Activated T-helper 1 cell treated with Interleukin-2 at 50 U/mL for 16 hours (primary cell): ENCODE measurements around the gene RAI1.

Experiments
- DNase-seq: peaks from one replicate; pipeline ENCODE4 v3.0.0-alpha.2; 2020; ENCODE audit warnings: low read depth

Gene RAI1

DNA sequence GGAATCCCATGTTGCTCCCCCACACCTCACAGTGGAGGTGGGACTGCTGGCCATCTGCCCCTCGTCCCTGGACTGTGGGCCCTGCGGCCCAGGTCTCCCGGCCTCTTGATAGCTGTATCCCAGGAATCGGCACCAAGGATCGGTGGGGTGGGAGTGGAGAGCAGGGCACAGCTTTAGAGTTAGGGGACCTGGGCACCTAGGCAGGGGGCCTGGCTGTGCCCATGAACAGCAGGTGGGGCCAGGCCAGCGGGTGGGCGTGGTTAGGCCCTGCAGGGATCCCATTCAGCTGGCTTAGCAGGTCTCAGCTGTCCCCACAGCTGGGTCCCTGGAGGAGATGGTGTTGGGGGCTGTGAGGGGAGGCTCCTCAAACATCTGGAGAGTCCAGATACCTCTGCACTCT lies 106.3 kb downstream of the RAI1 start:
- DNase-seq, result no peak

GRCh38 chr17:17788967-17789366 lies 107.7 kb downstream of the RAI1 start:
- DNase-seq, result no peak

DNA sequence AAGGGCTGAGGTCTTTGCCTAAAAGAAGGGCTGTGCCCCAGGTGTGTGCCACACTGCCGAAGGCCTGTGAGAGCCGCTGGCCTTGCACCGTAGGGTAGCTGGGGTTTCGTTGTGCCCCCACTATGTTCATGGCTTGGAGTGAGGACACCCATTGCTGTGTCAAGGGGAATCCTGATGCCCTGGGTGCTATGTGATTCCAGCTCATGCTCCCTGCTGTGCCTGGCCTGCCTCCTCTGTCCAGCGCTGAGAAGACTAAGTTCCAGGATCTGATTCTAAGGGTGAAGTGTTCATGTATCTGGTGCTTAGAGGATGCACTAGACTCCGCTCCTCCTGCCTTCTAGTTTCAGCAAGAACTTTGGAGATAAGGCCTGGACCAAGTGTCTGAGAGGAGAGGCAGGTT lies 108.2 kb downstream of the RAI1 start:
- no peak for DNase-seq

DNA sequence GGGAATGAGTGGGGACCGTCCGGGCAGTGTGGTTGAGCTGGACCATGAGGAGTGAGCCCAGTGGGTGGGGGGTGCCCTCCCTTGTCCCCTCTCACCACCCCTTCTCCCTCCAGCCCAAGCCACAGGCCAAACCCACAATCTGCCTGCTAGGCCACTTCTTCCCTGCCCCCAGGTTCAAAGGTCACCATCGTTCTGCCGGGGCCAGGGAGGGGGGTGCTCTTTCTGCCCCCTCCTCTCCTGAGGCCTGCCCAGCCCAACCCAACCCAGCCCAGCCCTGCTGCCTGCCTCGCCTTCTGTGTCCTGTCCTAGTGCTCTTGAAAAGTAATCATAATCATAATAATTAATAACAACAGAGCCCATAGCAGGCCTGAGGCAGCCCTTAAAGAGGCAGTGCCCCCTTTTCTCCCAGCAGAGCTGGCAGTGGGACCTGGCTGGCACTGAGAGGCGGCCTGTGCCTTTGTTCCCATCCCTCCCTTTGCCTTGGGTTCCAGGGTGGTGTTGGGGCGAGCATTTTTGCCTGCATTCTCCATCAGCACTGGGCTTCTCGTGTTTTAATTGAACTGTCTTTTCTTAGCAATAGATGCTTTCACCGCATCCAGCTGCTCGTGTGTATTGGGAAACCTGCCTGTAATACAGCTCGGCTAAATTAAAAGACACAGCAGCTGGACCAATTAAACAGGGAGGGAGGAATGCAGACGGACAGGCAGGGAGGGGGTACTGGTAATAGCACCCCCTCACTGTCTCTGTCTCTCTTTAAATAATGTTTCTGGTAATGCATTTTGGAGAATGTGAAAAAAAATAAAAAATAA lies 108.8 kb downstream of the RAI1 start:
- DNase-seq, result no peak

- no peak for DNase-seq
Observed at GRCh38 chr17:17790637-17791464, 109.6 kb downstream of the RAI1 start.

- DNase-seq, result no peak
Observed at GRCh38 chr17:17792037-17792550, 110.8 kb downstream of the RAI1 start.

GRCh38 chr17:17792551-17793377 lies 111.5 kb downstream of the RAI1 start:
- DNase-seq, result peak; percentile 13

- no peak for DNase-seq
Observed at GRCh38 chr17:17793378-17794214, 112.3 kb downstream of the RAI1 start.

- no peak for DNase-seq
Observed at GRCh38 chr17:17794382-17794781, 113.1 kb downstream of the RAI1 start.

DNA sequence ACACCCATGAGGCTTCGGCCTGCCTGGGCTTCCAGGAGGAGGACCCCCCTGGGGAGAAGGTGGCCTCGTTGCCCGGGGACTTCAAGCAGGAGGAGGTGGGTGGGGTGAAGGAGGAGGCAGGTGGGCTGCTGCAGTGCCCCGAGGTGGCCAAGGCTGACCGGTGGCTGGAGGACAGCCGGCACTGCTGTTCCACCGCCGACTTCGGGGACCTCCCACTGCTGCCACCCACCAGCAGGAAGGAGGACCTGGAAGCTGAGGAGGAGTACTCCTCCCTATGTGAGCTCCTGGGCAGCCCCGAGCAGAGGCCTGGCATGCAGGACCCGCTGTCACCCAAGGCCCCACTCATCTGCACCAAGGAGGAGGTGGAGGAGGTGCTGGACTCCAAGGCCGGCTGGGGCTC lies 114.0 kb downstream of the RAI1 start:
- no peak for DNase-seq

DNA sequence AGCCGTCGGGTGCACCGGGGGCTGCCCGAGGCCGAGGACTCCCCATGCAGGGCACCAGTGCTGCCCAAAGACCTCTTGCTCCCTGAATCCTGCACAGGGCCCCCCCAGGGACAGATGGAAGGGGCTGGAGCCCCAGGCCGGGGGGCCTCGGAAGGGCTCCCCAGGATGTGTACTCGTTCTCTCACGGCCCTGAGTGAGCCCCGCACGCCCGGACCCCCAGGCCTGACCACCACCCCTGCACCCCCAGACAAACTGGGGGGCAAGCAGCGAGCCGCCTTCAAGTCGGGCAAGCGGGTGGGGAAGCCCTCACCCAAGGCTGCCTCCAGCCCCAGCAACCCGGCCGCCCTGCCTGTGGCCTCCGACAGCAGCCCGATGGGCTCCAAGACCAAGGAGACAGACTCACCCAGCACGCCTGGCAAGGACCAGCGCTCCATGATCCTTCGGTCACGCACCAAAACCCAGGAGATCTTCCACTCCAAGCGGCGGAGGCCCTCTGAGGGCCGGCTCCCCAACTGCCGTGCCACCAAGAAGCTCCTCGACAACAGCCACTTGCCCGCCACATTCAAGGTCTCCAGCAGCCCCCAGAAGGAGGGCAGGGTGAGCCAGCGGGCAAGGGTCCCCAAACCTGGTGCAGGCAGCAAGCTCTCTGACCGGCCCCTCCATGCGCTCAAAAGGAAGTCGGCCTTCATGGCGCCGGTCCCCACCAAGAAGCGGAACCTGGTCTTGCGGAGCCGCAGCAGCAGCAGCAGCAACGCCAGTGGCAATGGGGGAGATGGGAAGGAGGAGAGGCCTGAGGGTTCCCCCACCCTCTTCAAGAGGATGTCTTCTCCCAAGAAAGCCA lies 114.9 kb downstream of the RAI1 start:
- DNase-seq, result no peak

DNA sequence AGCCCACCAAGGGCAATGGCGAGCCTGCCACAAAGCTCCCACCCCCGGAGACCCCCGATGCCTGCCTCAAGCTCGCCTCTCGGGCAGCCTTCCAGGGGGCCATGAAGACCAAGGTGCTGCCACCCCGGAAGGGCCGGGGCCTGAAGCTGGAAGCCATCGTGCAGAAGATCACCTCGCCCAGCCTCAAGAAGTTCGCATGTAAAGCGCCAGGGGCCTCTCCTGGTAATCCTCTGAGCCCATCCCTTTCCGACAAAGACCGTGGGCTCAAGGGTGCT lies 115.5 kb downstream of the RAI1 start:
- DNase-seq, result no peak

DNA sequence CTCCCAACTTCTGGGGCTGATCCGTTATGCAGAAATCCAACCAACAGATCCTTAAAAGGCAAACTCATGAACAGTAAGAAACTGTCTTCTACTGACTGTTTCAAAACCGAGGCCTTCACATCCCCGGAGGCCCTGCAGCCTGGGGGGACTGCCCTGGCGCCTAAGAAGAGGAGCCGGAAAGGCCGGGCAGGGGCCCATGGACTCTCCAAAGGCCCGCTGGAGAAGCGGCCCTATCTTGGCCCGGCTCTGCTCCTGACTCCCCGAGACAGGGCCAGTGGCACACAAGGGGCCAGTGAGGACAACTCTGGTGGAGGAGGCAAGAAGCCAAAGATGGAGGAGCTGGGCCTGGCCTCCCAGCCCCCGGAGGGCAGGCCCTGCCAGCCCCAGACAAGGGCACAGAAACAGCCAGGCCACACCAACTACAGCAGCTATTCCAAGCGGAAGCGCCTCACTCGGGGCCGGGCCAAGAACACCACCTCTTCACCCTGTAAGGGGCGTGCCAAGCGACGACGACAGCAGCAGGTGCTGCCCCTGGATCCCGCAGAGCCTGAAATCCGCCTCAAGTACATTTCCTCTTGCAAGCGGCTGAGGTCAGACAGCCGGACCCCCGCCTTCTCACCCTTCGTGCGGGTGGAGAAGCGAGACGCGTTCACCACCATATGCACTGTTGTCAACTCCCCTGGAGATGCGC lies 116.0 kb downstream of the RAI1 start:
- no peak for DNase-seq

GRCh38 chr17:17798010-17798556 lies 116.8 kb downstream of the RAI1 start:
- DNase-seq, result no peak

DNA sequence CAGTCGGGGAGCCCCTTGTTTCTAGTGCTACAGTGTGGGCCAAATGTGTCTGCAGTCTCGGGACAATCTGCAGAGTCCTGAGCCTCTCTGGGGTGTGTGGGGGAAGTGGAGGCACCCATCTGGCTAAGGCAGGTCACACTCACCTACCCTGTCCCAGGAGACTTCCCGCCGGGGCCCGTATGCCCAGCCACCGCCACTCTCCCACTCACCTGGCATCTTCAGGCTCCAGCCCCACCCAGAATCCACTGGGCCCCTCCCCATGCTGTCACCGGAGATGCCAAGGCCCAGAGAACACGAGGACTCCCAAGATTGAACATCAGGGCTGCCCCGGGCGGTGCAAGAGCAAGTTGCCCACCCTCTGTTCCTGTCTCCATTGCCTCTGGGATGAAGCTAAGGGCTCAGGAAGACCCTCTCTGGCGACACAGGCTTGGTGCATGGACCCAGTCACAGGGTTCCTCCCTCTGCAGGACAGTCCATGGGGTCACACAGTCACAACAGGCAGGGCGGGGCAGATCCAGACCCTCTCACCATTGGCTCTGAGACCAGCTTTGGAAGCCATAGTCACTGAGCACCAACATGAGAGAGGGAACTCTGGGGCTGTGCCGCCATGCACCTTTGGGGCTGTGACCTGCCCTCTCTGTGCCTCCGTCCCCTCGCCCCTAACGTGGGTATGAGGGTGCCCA lies 117.5 kb downstream of the RAI1 start:
- DNase-seq, result no peak

GRCh38 chr17:17800504-17801021 lies 119.3 kb downstream of the RAI1 start:
- DNase-seq, result no peak

GRCh38 chr17:17801800-17802481 lies 120.7 kb downstream of the RAI1 start:
- no peak for DNase-seq

DNA sequence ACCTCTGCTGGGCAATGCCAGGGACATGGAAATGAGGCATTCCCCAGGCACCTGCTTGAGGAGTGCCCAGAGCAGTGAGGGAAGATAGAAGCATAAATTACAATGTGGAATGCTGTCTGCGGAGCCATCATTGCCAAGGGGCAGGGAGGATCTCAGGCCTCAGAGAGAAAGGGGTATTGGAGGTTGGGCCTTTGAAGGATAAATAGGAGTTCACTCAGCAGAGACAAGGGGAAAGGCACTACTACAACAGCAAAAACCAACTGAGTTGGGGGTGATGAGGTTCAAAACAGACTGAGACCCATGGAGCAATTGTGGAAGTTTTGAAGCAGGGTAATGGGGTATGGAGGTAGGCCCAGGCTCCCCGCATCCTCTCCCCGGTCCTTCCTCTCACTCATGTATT lies 122.7 kb downstream of the RAI1 start:
- DNase-seq, result no peak
